ENCODE data around the gene ADGRL3.

The ADGRL3 gene

DNA sequence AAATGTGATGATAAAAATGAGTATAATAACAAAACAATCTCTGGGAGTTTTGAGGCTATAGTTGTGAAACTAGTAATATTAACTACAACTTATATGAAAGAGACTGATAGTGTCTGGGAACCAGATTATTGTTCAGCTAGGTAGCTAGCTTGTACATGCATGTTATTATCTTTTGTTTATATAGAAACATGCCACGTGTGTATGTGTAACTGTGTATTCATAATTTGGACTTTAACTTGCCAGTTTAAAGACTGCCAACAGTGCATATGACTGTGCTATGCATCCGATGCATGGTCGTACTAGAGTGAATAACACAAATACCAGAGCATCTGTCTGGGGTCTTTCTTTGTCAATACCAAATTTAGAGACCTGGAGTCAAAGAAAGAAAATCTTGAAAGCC, 92.2 kb downstream of the ADGRL3 start:
- DNase-seq, result no peak

DNA sequence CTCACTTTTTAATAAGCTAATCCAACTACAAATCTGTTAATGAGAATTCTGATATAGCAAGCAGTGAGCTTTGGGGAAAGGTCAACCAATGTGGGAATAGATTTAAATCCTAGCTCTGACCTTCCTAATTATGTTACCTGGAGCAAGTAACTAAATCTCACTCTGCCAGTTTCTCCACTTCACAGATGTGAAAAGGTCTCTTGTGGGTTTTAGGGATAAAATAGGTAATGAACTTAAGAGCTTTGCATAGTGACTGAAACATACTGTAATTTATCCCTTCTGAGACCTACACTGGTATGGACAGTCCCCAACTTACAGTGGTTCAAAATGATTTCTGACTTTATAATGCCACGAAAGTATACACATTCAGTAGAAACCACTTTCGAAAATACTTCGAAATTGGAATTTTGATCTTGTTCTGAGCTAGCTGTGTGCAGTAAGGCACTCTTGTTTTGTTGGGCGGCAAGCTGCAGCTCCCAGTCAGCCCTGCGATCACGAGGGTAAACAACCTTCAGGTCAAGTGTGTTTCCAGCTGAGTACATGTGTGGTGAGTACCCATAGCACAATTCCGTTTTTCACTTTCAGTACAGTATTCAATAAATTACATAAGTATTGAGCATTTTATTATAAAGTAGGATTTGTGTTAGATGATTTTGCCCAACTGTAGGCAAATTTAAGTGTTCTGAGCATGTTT, 93.7 kb downstream of the ADGRL3 start:
- DNase-seq, result peak; percentile 40 to 73

DNA sequence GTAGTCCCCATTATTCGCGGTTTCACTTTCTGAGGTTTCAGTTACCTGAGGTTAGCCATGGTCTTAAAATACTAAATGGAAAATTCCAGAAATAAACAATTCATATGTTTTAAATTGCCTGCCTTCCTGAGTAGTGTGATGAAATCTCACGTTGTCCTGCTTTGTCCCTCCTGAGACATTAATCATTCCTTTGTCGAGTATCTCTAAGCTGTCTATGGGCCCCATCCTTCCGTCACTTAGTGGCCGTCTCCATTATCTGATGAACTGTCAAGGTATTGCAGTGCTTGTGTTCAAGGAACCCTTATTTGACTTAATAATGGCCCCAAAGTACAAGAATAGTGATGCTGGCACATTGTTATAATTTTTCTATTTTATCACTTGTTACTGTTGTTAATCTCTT, 94.8 kb downstream of the ADGRL3 start:
- no peak for DNase-seq

DNA sequence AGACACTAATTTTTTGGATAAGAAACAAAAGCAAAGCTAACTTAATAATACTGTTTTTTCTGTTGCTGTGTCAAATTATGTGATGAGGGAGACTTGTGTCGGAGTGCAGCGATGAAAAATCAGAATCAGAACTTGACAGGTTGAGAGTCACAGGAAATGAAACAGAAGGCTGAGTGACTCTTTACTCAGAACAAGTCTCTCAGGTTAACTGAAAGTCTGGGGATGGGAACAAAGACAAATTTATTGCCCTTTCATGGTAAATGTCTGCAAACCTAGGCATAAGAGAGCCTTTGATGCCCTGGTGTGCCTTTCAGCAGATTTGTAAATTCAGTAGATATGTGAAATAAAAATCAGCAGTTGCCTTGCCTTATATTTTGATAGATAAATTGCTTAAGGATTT, 96.0 kb downstream of the ADGRL3 start:
- peak in 1 of 2 experiments; percentile 7 for DNase-seq

DNA sequence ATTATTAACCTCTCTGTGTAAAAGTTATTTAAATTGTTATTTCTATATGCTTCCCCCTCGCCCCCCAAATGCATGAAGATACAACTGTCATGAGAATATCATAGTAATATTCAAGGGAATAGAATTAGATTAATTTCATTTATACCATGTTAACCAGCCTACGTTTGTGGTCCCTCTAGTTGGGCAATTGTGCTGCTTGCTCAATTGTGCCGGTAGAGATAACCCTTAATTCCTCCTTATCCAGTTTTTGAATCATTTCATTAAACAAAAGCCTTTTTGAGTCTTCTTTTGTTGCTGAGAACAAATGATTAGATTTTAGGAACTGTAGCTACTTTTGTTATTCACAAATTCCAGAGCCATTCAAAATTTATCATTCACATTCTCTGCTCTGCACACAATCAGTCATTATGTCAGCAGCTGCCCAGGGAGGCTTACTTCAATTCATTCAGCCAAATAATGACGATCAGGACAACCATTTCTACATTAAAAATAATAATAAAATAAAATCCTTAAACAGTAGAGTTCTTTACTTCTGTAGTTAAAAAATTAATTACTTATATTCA, 98.1 kb downstream of the ADGRL3 start:
- DNase-seq, result no peak

DNA sequence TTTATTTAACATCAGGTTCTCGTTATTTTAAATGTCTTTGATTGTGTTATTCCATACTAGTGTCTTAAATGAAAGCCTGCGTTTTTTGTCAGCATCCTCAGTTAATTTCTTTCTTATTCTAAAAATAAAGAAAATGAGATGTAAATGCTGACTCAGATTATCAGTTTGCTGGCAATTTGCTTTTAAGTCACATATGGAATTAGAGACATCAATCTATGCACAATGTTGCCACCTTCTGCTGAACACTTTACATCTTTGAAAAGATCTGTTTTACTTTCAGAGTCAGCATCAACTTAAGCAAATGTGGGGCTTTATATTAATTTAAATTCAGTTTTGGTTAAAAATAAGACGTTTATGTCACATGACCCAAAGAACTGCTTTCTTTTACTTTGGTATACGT, 99.2 kb downstream of the ADGRL3 start:
- no peak for DNase-seq

DNA sequence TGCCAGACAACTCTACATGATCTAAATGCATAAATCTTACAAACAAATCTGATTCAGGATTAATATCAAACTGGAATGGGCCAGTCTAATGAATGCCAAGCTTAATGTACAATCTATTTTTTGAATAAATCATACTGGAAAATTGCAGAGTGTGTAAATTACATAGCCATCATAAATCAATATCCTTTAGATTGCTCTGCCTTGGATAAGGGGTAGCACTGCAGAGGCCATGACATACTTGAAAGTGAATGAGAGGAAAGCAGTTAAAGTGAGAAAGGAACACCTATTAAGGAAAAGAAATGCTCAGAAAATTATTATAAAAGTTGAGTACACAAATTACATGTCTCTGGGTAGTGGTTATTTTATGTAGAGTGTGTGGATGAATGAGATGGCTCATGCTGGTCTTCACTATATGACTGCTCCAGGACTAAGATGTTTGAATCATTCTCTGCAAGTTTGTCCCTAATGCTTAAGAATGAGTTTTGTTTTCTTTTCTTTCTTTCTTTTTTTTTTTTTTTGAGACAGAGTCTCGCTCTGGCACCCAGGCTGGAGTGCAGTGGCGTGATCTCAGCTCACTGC, 100.2 kb downstream of the ADGRL3 start:
- no peak for DNase-seq

DNA sequence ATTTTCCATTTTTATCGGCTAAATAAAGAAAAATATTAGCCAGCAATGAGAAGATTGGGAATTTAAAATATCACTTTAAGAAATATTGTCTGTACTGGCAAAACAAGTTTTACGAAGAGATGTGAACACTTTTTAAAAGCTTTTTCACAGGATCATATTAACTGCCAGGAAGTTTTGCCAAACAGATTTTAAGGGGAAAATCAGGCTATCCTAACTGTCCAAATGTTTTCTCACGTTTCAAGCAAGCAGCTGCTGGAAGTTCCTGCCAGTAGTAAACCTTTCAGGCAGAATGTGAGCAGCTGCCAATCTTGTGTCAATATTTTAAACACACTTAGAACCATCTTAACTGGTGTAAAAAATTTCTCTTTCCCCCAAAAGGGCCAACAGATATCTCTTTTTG, 101.1 kb downstream of the ADGRL3 start:
- DNase-seq, result peak; percentile 52 to 57

DNA sequence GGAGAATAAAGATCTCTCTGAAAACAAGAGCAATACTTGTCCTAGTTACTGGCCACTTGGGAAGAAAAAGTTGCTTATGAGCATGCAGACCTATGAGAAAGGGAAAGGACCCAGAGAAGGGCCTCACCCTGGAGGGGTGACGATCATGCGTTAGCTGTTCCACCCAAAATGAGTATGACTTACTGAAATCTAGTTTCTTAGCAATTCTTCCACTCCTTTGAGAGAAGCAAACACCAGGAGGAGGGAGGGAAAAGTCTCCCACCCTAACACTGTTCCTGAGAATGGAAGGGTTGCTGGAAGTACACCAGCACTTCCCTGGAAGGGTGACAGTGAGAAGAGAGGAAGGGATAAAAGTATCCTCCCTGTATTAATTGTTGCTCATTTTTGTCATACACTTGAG, 107.9 kb downstream of the ADGRL3 start:
- no peak for DNase-seq

DNA sequence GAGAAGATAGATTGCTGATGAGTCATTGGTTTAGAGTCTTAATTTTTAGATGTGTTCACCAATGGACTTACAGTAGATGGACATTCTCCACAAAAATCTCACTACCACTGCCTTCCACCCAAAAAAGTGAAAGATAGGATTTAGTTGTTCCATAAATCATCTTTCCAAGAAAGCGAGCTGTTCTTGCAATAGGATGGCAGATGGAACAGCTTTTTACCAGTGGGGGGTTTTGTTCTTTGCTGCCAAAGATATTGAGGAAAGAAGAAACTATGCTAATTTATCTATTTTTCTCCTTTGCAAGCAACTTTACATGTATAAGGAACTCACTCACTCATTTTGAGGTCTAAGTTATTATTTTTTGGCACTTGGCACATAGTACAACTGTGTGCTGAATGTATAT, 109.5 kb downstream of the ADGRL3 start:
- DNase-seq, result no peak

DNA sequence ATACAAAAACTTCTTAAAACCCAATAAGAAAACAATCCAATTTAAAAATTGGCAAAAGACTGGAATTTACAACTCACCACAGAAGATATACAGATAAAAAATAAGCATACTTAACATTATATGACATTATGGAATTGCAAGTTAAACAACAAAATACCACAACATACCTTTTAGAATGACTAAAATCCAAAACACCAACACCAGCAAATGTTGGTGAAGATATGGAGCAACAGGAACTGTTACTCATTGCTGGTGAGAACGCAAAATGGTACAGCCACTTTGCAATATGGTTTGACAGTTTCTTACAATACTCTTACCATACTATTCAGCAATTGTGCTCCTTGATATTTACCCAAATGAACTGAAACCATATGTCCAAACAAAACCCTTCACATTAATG, 112.4 kb downstream of the ADGRL3 start:
- DNase-seq, result no peak

DNA sequence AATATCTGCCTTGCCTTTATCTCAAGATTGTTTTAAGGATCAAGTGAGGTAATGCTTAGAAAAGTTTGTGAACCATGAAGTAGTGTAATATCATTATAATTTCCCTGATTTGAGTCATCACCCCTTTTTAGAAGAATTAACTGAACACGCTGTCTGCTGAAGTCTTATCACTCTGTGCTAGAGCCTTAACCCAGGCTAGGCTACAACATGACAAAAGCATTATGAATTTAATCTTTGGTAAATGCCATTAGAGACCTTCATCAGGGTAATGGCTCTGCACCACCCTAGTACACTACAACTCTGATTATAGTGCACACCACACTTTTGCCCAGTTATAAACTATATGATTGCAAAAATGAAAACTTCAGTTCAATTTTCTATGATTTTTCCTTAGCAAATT, 118.3 kb downstream of the ADGRL3 start:
- DNase-seq, result no peak

DNA sequence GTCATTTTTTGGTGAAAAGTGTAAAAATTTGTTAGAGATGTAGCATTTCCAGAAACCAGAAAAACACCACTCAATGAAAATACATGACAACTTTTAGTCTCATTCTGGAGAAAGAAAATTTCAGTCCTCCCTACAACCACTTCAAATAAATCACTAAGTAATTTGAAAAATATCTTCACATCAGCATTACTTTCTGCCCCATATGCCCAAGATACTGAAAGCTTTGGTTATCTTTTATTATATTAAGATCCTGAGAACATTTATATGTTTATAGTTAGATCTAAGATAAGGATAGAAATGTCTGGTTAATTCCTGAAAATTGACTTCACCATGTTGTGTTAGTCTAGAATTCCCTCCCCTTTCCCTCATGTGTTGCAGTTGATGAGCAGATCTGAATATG, 119.0 kb downstream of the ADGRL3 start:
- DNase-seq, result no peak

DNA sequence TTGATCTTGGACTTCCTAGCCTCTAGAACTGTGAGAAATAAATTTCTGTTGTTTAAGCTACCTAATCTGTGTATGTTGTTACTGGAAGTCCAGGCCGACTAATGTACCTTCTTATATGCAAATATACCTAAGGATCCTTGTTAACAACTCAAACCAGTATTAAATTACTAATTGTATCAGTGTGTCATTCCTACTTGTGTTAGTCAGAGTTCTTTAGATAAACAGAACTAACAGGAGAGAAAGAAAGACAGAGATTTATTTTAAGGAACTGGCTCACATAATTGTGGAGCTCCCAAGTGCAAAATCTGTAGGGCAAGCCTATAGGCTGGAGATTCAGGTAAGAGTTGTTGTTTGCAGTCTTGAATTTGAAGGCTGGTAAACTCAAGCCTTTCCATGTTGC, 120.0 kb downstream of the ADGRL3 start:
- no peak for DNase-seq

DNA sequence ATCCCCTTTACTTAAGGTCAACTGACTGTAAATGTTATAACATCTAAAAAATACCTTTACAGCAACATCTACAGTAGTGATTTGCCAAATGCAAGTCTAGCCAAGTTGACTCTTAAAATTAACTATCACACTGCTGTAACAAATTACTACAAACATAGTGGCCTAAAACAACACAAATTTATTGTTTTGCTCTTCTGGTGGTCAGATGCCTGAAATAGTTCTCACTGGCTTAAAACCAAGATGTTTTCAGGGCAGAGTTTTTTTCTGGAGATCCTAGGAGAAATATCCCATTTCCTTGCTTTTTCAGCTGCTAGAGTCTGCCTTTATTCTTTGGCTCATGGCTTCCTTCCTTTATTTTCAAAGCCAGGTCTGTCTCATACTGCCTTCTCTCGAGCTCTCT, 120.5 kb downstream of the ADGRL3 start:
- DNase-seq, result no peak

DNA sequence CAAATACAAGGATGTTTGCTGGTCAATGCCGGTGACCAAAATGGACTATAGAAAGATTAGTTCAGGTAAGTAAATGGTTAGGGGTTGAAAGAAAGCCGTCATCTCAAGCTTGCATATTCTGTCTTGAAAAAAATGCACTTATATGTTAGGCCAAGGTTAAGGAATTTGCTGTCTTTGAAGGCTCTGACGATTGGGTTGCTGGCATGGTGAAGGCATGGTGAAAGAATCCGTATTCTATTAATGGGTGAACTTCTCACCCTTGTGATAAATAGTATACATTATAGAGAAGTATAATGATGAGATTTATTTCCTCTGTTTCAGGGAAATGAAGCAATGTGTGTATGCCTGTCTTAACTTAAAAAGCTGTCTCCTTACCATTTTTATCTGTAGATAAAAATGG, 132.6 kb downstream of the ADGRL3 start:
- DNase-seq, result no peak

DNA sequence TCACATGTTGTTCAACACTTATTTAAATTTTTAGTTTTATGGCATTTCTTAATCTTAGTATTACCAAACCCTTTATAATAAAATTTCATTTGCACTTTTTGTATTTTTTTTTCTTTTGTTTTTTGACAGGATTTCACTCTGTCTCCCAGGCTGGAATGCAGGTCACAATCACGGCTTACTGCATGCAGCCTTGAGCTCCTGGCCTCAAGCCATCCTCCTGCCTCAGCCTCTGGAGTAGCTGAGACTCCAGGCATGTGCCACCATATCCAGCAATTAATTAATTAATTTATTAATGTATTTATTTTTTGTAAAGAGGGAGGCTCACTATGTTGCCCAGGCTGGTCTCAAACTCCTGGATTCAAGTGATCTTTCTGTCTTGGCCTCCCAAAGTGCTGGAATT, 133.4 kb downstream of the ADGRL3 start:
- DNase-seq, result no peak

DNA sequence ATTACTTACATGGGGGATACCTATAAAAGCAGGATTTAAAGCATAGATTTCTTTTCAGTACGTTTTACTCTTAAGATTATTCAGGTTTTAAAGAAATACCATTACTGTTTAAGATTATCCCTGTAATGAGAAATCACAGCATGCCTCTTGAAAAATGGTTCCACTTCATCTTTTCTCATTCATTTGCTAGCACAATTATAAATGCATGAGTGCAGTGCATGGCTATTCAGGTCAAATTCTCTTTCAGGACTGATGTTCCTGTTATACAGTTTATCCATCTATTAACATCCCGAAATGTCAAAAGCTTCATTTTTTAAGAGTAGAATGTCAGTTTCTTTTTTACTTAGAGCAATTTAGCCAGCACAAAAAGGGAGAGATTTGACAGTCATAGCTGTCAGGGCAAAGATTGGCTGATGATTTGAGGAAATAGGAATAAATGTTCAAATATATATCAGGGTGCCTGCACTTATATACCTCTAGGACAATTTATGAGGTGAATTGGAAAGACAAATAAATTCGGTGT, 135.2 kb downstream of the ADGRL3 start:
- no peak for DNase-seq

DNA sequence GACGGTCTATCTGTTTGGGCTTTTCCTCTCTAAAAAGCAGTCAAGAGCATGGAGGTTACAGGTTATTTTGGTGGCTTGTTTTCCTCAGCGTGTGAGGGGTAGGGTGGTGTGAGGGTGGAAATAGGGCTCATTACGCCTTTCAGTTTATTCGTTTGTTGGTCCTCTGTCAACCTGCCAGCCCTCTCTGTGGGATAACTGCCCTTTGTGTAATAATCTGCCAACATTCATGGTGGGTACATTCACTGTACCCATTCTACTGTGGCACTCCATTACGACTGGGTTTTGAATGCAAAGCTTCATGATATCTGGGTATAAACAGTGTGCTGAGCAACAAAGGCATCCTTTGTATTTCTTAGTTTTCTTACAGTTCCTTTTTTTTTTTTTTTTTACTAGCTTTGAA, 136.4 kb downstream of the ADGRL3 start:
- no peak for DNase-seq

DNA sequence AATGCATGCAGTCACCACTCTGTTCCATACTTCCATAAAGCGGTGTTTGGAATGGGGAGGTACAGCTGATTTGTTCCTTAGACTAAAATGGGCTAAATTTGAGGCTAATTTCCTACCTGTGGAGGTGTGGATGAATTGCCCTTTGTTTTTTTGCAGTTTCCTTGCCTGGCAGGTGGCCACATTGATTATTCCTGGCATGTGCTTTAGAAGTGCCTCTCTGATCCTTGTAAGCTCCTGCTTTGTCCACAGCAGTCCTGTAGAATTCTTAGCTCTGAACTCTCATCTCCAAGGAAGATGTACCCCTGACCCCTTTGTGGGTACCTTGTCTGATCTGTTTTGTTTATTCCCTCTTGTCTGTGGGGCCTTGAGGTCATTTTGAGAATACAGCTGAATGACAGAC, 136.8 kb downstream of the ADGRL3 start:
- no peak for DNase-seq

DNA sequence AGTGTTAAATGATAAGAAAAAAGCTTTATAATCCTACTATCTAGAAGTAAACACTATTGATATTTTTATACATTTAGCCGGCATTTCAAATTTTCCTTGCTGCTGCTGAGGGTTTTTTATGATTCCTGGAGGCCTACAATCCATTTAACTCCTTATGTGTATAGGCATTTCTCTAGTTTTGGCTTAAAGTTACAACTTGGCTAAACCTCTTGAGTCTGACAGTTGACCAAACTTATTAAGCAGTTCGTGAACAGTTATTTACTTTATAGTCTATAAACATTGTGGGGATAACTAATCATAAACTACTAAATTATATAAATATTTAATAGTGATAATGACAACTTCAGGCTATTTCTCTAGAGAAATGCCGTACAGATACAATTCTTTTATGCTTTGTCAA, 141.9 kb downstream of the ADGRL3 start:
- DNase-seq, result no peak

DNA sequence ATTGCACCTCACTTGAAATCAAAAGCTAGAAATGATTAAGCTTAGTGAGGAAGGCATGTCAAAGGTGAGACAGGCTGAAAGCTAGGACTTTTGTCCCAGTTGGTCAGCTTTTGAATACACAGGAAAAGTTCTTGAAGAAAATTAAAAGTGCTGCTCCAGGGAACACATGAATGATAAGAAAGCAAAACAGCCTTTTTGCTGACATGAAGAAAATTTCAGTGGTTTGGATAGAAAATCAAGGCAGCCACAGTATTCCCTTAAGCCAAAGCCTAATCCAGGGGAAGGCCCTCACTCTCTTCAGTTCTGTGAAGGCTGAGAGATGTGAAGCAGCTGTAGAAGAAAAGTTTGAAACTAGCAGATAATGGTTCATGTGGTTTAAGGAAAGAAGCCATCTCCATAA, 150.8 kb downstream of the ADGRL3 start:
- no peak for DNase-seq

DNA sequence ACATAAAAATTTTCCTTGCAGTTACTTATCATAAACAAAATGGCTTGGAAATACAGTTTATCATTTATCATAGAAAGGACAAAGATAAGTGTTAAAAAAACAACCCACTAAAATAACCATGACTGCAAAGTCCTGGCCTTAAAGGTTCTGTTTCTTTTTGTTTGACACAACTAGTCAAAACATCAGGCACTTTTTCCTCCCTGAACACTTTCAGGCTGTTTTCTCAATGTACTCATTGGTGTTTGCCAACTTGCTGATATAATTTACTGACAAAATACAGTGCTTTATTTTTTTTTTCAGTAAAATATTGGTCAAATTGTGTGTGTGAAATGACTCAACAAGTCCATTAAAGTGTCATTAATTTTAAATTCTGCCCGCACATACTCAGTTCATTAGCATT, 156.6 kb downstream of the ADGRL3 start:
- no peak for DNase-seq

DNA sequence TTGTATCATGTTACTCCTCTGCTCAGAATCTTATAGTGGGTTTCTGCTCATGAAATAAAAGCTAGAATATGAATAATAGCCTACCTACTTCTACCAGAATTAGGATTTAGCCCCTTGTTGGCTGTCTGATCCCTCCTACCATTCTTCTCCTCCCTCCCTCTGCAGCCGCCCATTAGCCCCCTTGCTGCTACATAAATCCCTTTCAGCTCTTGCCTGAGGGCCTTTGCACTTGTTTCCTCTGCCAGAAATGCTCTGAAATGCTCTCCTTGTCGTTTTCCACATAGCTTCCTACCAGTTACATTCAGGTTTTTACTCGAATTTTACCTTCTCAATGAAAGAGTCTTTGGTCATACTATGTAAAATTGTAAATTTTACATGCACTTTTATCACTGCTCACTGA, 159.2 kb downstream of the ADGRL3 start:
- DNase-seq, result no peak

DNA sequence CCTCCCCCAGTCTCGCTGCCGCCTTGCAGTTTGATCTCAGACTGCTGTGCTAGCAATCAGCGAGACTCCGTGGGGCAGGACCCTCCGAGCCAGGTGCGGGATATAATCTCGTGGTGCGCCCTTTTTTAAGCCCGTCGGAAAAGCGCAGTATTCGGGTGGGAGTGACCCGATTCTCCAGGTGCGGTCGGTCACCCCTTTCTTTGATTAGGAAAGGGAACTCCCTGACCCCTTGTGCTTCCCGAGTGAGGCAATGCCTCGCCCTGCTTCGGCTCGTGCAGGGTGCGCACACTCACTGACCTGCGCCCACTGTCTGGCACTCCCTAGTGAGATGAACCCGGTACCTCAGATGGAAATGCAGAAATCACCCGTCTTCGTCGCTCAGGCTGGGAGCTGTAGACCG, 172.7 kb downstream of the ADGRL3 start:
- peak; percentile 17 to 23 for DNase-seq

Data from SHP77 (cell line).